GM12878 (cell line): ENCODE measurements around the gene MB21D2. TPM values are rescaled to one million over a fixed set of nuclear protein-coding genes. Genes with fewer than 3 reads are reported as not detected.

Source experiments
- ATAC-seq: fragments of 200-7000 bp; cut with Tn5 transposase; 3 replicates; pipeline ENCODE4 v1.9.1; 2020; ENCODE audit warnings: mild to moderate bottlenecking, moderate library complexity
- BruUV-seq: library from RNA; stranded (reverse); fragments of 400-500 nt; replicated peaks from 2 replicates; lab custom pipeline; 2021; lab: Mats Ljungman, UMichigan
- CTCF ChIA-PET: fragments of 300-600 bp; sonication (Branson Sonifier 250); formaldehyde crosslinking; extraction: SDS; loops from one replicate; lab custom pipeline; 2021; ENCODE audit warnings: inconsistent platforms; lab: Yijun Ruan, JAX
- POLR2A ChIA-PET: fragments of 350-600 bp; formaldehyde crosslinking; extraction: SDS; loops from one replicate; lab custom pipeline; 2021; ENCODE audit warnings: inconsistent platforms; lab: Charles Lee
- RAD21 ChIA-PET: fragments of 300-600 bp; sonication (Branson Sonifier 250); formaldehyde crosslinking; loops from one replicate; lab custom pipeline; 2023; ENCODE audit warnings: antibody characterized with exemption; ENCODE audit not compliant: unreplicated experiment; lab: Charles Lee
- SMC1A ChIA-PET: fragments of 300-600 bp; sonication (Branson Sonifier 250); formaldehyde crosslinking; loops from one replicate; lab custom pipeline; 2023; ENCODE audit not compliant: unreplicated experiment, uncharacterized antibody; lab: Charles Lee
- DNase-seq: peaks from one replicate; pipeline ENCODE4 v3.0.0-alpha.2; 2011; ENCODE audit warnings: low read depth, low spot score
- FAIRE-seq: peaks from 3 replicates; lab custom pipeline; 2011; peaks lifted over from hg19 to GRCh38; lab: Jason Lieb, UNC
- H2AFZ ChIP-seq: 2 replicates; pipeline ENCODE4 v1.6.0; 2011; ENCODE audit warnings: low read depth, low read length, control low read depth; ENCODE audit not compliant: control insufficient read depth
- H3K27ac ChIP-seq: 2 replicates; pipeline ENCODE4 v1.5.1; 2011; ENCODE audit warnings: control low read depth; ENCODE audit not compliant: control insufficient read depth, insufficient read depth
- H3K27me3 ChIP-seq, 2 experiments: replicated peaks in 1 of 2; 2 replicates each; pipeline versions ENCODE4 v1.6.0 to v1.6.1; 2011; ENCODE audit warnings: low read length in 1 of 2; ENCODE audit not compliant: control insufficient read depth in 2 of 2, insufficient read depth in 2 of 2
- H3K36me3 ChIP-seq, 2 experiments: 2 replicates each; pipeline ENCODE4 v1.5.1; 2011; ENCODE audit warnings: low read length in 1 of 2; ENCODE audit not compliant: control insufficient read depth in 2 of 2, insufficient read depth in 2 of 2
- H3K4me1 ChIP-seq: 2 replicates; pipeline ENCODE4 v1.6.1; 2011; ENCODE audit warnings: mild to moderate bottlenecking, low read length, moderate library complexity, mixed read lengths; ENCODE audit not compliant: control insufficient read depth, insufficient read depth
- H3K4me2 ChIP-seq: 2 replicates; pipeline ENCODE4 v1.6.0; 2011; ENCODE audit warnings: control low read depth; ENCODE audit not compliant: control insufficient read depth, insufficient read depth
- H3K4me3 ChIP-seq: fragments of 200-600 bp; sonication (generic); 2 replicates; pipeline ENCODE4 v1.5.1; 2016
- H3K79me2 ChIP-seq: 2 replicates; pipeline ENCODE4 v1.6.0; 2011; ENCODE audit warnings: low read length; ENCODE audit not compliant: control insufficient read depth, insufficient read depth
- H3K9ac ChIP-seq: 2 replicates; pipeline ENCODE4 v1.8.0; 2011; ENCODE audit warnings: low read length, control low read depth, mixed read lengths; ENCODE audit not compliant: control insufficient read depth, insufficient read depth
- H3K9me3 ChIP-seq: replicated peaks from 3 replicates; pipeline ENCODE4 v1.5.1; 2011; ENCODE audit warnings: mild to moderate bottlenecking, low read length; ENCODE audit not compliant: control insufficient read depth, insufficient read depth
- H4K20me1 ChIP-seq: 2 replicates; pipeline ENCODE4 v1.6.0; 2011; ENCODE audit not compliant: control insufficient read depth, insufficient read depth
- ATF7 ChIP-seq: fragments of 450-650 bp; IDR thresholded peaks from 2 replicates; pipeline ENCODE4 v1.6.1; 2016; ENCODE audit warnings: low read depth, mild to moderate bottlenecking
- CBX5 ChIP-seq: sonication (generic); IDR thresholded peaks from 2 replicates; pipeline ENCODE4 v1.6.1; 2016; ENCODE audit warnings: low read depth, moderate library complexity, mild to moderate bottlenecking, inconsistent platforms
- CREM ChIP-seq: IDR thresholded peaks from 2 replicates; pipeline ENCODE4 v1.6.1; 2014; ENCODE audit warnings: antibody characterized with exemption, low read depth
- DPF2 ChIP-seq: fragments of 450-650 bp; IDR thresholded peaks from 2 replicates; pipeline ENCODE4 v1.6.1; 2017; ENCODE audit warnings: mild to moderate bottlenecking
- ETV6 ChIP-seq, 2 experiments: fragments of 450-650 bp in 1 of 2; IDR thresholded peaks in 1 of 2; conservative IDR thresholded peaks in 1 of 2; 2 replicates each; pipeline ENCODE4 v1.6.1; 2014; ENCODE audit warnings: antibody characterized with exemption in 1 of 2, borderline replicate concordance in 1 of 2, low read depth in 1 of 2, mild to moderate bottlenecking in 1 of 2, moderate library complexity in 1 of 2
- IKZF1 ChIP-seq: fragments of 450-650 bp; conservative IDR thresholded peaks from 2 replicates; pipeline ENCODE4 v1.6.1; 2017; ENCODE audit warnings: antibody characterized with exemption, mild to moderate bottlenecking
- NR2C1 ChIP-seq: fragments of 450-650 bp; IDR thresholded peaks from 2 replicates; pipeline ENCODE4 v1.6.1; 2017; ENCODE audit warnings: antibody characterized with exemption, mild to moderate bottlenecking, moderate library complexity
- POU2F2 ChIP-seq: IDR thresholded peaks from 3 replicates; pipeline ENCODE4 v1.6.1; 2011; ENCODE audit warnings: low read depth, mild to moderate bottlenecking, low read length, borderline replicate concordance
- SIX5 ChIP-seq: IDR thresholded peaks from 2 replicates; pipeline ENCODE4 v1.6.1; 2011; ENCODE audit warnings: mild to moderate bottlenecking, low read depth, low read length, moderate library complexity; ENCODE audit not compliant: severe bottlenecking
- SP1 ChIP-seq: IDR thresholded peaks from one replicate; pipeline ENCODE4 v1.6.1; 2011; ENCODE audit warnings: low read depth, low read length
- STAT1 ChIP-seq: fragments of 450-650 bp; conservative IDR thresholded peaks from 2 replicates; pipeline ENCODE4 v1.6.1; 2014; ENCODE audit warnings: antibody characterized with exemption, mild to moderate bottlenecking
- TARDBP ChIP-seq: IDR thresholded peaks from 2 replicates; pipeline ENCODE4 v1.6.1; 2016; ENCODE audit warnings: borderline replicate concordance
- USF1 ChIP-seq: IDR thresholded peaks from 2 replicates; pipeline ENCODE4 v1.6.1; 2011; ENCODE audit warnings: borderline replicate concordance, low read depth, mild to moderate bottlenecking, moderate library complexity, mixed read lengths, low read length; ENCODE audit not compliant: insufficient read depth; ENCODE audit errors: extremely low read length
- ZNF217 ChIP-seq: fragments of 450-650 bp; IDR thresholded peaks from 2 replicates; pipeline ENCODE4 v1.6.1; 2017; ENCODE audit warnings: antibody characterized with exemption, mild to moderate bottlenecking
- WGBS: methylation state at CpG from one replicate; pipeline ENCODE4 v1.1.6; 2016; ENCODE audit warnings: low lambda C conversion rate; ENCODE audit not compliant: insufficient replicate concordance, insufficient coverage; ENCODE audit errors: missing lambda C conversion rate; 5-methylcytosine and 5-hydroxymethylcytosine counted together
- in situ Hi-C: fragments of 300-500 bp; cut with MboI; formaldehyde crosslinking; loops from 9 replicates; pipeline ENCODE4 v1.14.3; 2018; ENCODE audit warnings: mixed read lengths
- intact Hi-C: fragments of 100-400 bp; cut with micrococcal nuclease; formaldehyde crosslinking; loops from one replicate; pipeline ENCODE4 v1.14.2; 2022; ENCODE audit not compliant: unreplicated experiment
- polyA plus RNA-seq, 11 experiments: library from polyadenylated mRNA; depleted of rRNA in 4 of 11; unstranded in 6 of 11; stranded (reverse) in 5 of 11; fragments of >200 nt; fragmentation: Nextera tagmentation in 4 of 11; fragmentation: Illumina TruSeq in 1 of 11; extraction: Ambion mirVana in 4 of 11; extraction: Trizol in 1 of 11; gene quantifications; 1 replicate in 1 of 11; 2 replicates in 10 of 11; pipeline versions ENCODE4 v1.2.1 to v1.2.3, GENCODE V29; 2011 to 2016; ENCODE audit warnings: inconsistent platforms in 2 of 11, missing spikeins in 2 of 11, low read depth in 1 of 11
- total RNA-seq, 4 experiments: library from RNA; depleted of rRNA in 3 of 4; stranded (reverse); fragments of >200 nt in 3 of 4; fragmentation: Illumina TruSeq in 1 of 4; extraction: Trizol in 1 of 4; gene quantifications; 2 replicates each; pipeline versions ENCODE4 v1.2.1 to v1.2.3, GENCODE V29; 2013 to 2021
- TF ChIP-seq, protein P1 (sequence below): IDR thresholded peaks from 2 replicates; pipeline ENCODE4 v1.6.1; 2011; ENCODE audit warnings: borderline replicate concordance, low read depth, mild to moderate bottlenecking, moderate library complexity, low read length; ENCODE audit not compliant: insufficient read depth, poor library complexity, severe bottlenecking
- TF ChIP-seq, protein P2 (sequence below): fragments of 450-650 bp; IDR thresholded peaks from 2 replicates; pipeline ENCODE4 v1.6.1; 2016; ENCODE audit warnings: mild to moderate bottlenecking

Gene MB21D2
- total and polyA plus RNA-seq, 10 of the 15 experiments (the other 5 are each of a cell fraction or from before 2014, with no cell fraction given): 7.9 to 21.2 (median 15.3) TPM

- POLR2A ChIA-PET: interaction anchor here (1.2 to 2.7 kb wide), 4 partner anchors 9 to 32 kb away, joined by 4 to 10 read pairs (median 6); no protein-coding TSS in a partner anchor
- in situ Hi-C loops (no loop called here), intact Hi-C loops (no loop called here)
- Histone ChIP-seq H3K79me2 (peaks cover 61% of the 10 kb centered on the region), H2AFZ (no peak overlapping the region), H3K27me3 (no peaks in the 10 kb centered on the region), H3K9ac (no peak overlapping the region), H3K4me2 (no peak overlapping the region), H3K27ac (no peak overlapping the region), H3K4me1 (peaks cover 28% of the 10 kb centered on the region), H4K20me1 (no peaks in the 10 kb centered on the region), H3K9me3 (no peaks in the 10 kb centered on the region), H3K4me3 (no peak overlapping the region), H3K36me3 (no peaks in the 10 kb centered on the region)
- ATAC-seq (peak; percentile 13; the same call in 1 of the 3 replicates), FAIRE-seq (no peak), DNase-seq (no peak)
- WGBS: 87% methylated on average over 7 of the region's 7 CpGs
- CTCF ChIA-PET: interaction anchor here (1.3 to 14.6 kb wide), 8 partner anchors 10 to 71 kb away, joined by 3 to 148 read pairs (median 8); partner anchors contain the start of gene MB21D2
- BruUV-seq: no TSS peak
- SMC1A ChIA-PET: interaction anchor here (2.2 to 14.6 kb wide), 5 partner anchors 14 to 68 kb away, joined by 9 to 283 read pairs (median 24); partner anchors contain the start of gene MB21D2
- RAD21 ChIA-PET: interaction anchor here (1.3 to 2.9 kb wide), 6 partner anchors 10 to 37 kb away, joined by 4 to 20 read pairs (median 7); partner anchors contain the start of gene MB21D2
- TF ChIP-seq CBX5 (no peak), IKZF1 (no peak), ETV6 (conservative IDR thresholded peaks at IDR 0.05 in 1 of 2, IDR thresholded peaks at IDR 0.05 in 1 of 2; ENCODE audit: borderline replicate concordance in 1 of 2, low read depth in 1 of 2) (no peak), POU2F2 (no peak), TARDBP (no peak), ZNF217 (no peak), STAT1 (no peak), SIX5 (no peak), DPF2 (no peak), USF1 (no peak), SP1 (no peak), ATF7 (no peak), NR2C1 (no peak), CREM (no peak)
- TF ChIP-seq, protein P1, sequence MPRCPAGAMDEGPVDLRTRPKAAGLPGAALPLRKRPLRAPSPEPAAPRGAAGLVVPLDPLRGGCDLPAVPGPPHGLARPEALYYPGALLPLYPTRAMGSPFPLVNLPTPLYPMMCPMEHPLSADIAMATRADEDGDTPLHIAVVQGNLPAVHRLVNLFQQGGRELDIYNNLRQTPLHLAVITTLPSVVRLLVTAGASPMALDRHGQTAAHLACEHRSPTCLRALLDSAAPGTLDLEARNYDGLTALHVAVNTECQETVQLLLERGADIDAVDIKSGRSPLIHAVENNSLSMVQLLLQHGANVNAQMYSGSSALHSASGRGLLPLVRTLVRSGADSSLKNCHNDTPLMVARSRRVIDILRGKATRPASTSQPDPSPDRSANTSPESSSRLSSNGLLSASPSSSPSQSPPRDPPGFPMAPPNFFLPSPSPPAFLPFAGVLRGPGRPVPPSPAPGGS: no peak
- TF ChIP-seq, protein P2, sequence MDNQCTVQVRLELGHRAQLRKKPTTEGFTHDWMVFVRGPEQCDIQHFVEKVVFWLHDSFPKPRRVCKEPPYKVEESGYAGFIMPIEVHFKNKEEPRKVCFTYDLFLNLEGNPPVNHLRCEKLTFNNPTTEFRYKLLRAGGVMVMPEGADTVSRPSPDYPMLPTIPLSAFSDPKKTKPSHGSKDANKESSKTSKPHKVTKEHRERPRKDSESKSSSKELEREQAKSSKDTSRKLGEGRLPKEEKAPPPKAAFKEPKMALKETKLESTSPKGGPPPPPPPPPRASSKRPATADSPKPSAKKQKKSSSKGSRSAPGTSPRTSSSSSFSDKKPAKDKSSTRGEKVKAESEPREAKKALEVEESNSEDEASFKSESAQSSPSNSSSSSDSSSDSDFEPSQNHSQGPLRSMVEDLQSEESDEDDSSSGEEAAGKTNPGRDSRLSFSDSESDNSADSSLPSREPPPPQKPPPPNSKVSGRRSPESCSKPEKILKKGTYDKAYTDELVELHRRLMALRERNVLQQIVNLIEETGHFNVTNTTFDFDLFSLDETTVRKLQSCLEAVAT: no peak
These were observed 30.0 kb downstream of the MB21D2 start for GRCh38 chr3:192887701-192888100.
